B cell (primary cell): Measurements from ENCODE around the gene TMEM107. TPM values are rescaled to one million over a fixed set of nuclear protein-coding genes. Genes with fewer than 3 reads are reported as not detected.

Experiments used
- ATAC-seq: fragments of 200-7000 bp; cut with Tn5 transposase; one replicate; pipeline ENCODE4 v1.10.0; 2021; ENCODE audit warnings: low read depth, mild to moderate bottlenecking, moderate number of reproducible peaks, moderate library complexity
- CTCF ChIA-PET: fragments of 350-600 bp; sonication (Branson Sonifier 250); formaldehyde crosslinking; loops from one replicate; lab custom pipeline; 2021; ENCODE audit warnings: antibody characterized with exemption, inconsistent platforms; lab: Charles Lee
- POLR2A ChIA-PET: fragments of 350-600 bp; sonication (Branson Sonifier 250); formaldehyde crosslinking; loops from one replicate; lab custom pipeline; 2021; ENCODE audit warnings: antibody characterized with exemption; lab: Charles Lee
- DNase-seq: peaks from one replicate; pipeline ENCODE4 v3.0.0; 2013
- H2AFZ ChIP-seq: 2 replicates; pipeline ENCODE4 v1.6.1; 2012; ENCODE audit warnings: mild to moderate bottlenecking, low read depth, low read length; ENCODE audit not compliant: insufficient read depth, poor library complexity, severe bottlenecking
- H3K27ac ChIP-seq, 2 donors: 1 replicate in 1 of 2; 2 replicates in 1 of 2; pipeline ENCODE4 v1.5.1; 2012 to 2013; ENCODE audit warnings: low read length in 2 of 2, mild to moderate bottlenecking in 2 of 2, moderate library complexity in 1 of 2
- H3K27me3 ChIP-seq, 4 experiments: fragments of 200-600 bp in 1 of 4; sonication (generic) in 1 of 4; replicated peaks in 1 of 4; 1 replicate in 2 of 4; 2 replicates in 2 of 4; pipeline versions ENCODE4 v1.6.1 to v1.7.0; 2013 to 2016; ENCODE audit warnings: low read length in 3 of 4, mild to moderate bottlenecking in 2 of 4, mixed read lengths in 1 of 4, moderate library complexity in 1 of 4; ENCODE audit not compliant: insufficient read depth in 4 of 4, control insufficient read depth in 3 of 4; ENCODE audit errors: control extremely low read depth in 1 of 4
- H3K36me3 ChIP-seq, 2 experiments: replicated peaks in 1 of 2; 1 replicate in 1 of 2; 2 replicates in 1 of 2; pipeline versions ENCODE4 v1.6.1 to v1.7.1; 2013; ENCODE audit warnings: low read length in 1 of 2; ENCODE audit not compliant: insufficient read depth in 2 of 2, control insufficient read depth in 1 of 2; ENCODE audit errors: control extremely low read depth in 1 of 2, extremely low read depth in 1 of 2
- H3K4me1 ChIP-seq, 2 donors: fragments of 200-600 bp in 1 of 2; sonication (generic) in 1 of 2; 1 replicate in 1 of 2; 2 replicates in 1 of 2; pipeline versions ENCODE4 v1.5.1 to v1.6.1; 2013 to 2017; ENCODE audit warnings: low read length in 2 of 2; ENCODE audit not compliant: control insufficient read depth in 2 of 2, insufficient read depth in 2 of 2
- H3K4me2 ChIP-seq: replicated peaks from 2 replicates; pipeline ENCODE3; 2012; ENCODE audit warnings: mild to moderate bottlenecking, low read depth, low read length; ENCODE audit not compliant: poor library complexity, severe bottlenecking
- H3K4me3 ChIP-seq, 5 experiments: fragments of 200-600 bp in 1 of 5; sonication (generic) in 1 of 5; 1 replicate in 3 of 5; 2 replicates in 2 of 5; pipeline versions ENCODE4 v1.5.1 to v1.7.0; 2011 to 2016; ENCODE audit warnings: low read length in 4 of 5, mild to moderate bottlenecking in 4 of 5, low read depth in 2 of 5, control low read depth in 1 of 5, moderate library complexity in 1 of 5; ENCODE audit not compliant: insufficient read depth in 1 of 5; ENCODE audit errors: control extremely low read depth in 1 of 5, extremely low read depth in 1 of 5
- H3K79me2 ChIP-seq: fragments of 200-600 bp; sonication (generic); one replicate; pipeline ENCODE4 v1.6.0; 2016; ENCODE audit warnings: low read length; ENCODE audit not compliant: control insufficient read depth, insufficient read depth
- H3K9ac ChIP-seq: fragments of 200-600 bp; sonication (generic); 2 replicates; pipeline ENCODE4 v1.6.1; 2017; ENCODE audit warnings: mild to moderate bottlenecking, low read length, moderate library complexity
- H3K9me3 ChIP-seq, 3 donors: one replicate each; pipeline versions ENCODE4 v1.6.1 to v1.7.1; 2013; ENCODE audit warnings: low read length in 2 of 3; ENCODE audit not compliant: control insufficient read depth in 2 of 3, insufficient read depth in 1 of 3; ENCODE audit errors: control extremely low read depth in 1 of 3
- H4K20me1 ChIP-seq: 2 replicates; pipeline ENCODE4 v1.6.0; 2012; ENCODE audit warnings: mild to moderate bottlenecking, low read length; ENCODE audit not compliant: insufficient read depth, control insufficient read depth, poor library complexity, severe bottlenecking
- H3K27ac Mint-ChIP-seq: one replicate; pipeline ENCODE4 v1.8.0; 2021; ENCODE audit warnings: mixed read lengths
- H3K27me3 Mint-ChIP-seq: one replicate; pipeline ENCODE4 v1.8.0; 2021; ENCODE audit warnings: mixed read lengths
- H3K4me1 Mint-ChIP-seq: one replicate; pipeline ENCODE4 v1.8.0; 2021; ENCODE audit warnings: mixed read lengths
- H3K4me3 Mint-ChIP-seq: one replicate; pipeline ENCODE4 v1.8.0; 2021; ENCODE audit warnings: mixed read lengths
- H3K9me3 Mint-ChIP-seq: one replicate; pipeline ENCODE4 v1.8.0; 2022; ENCODE audit warnings: mixed read lengths; ENCODE audit not compliant: insufficient read depth
- EZH2 ChIP-seq: IDR thresholded peaks from 2 replicates; pipeline ENCODE4 v1.6.1; 2012; ENCODE audit warnings: borderline replicate concordance, low read depth, mild to moderate bottlenecking, moderate library complexity, low read length; ENCODE audit not compliant: insufficient read depth, poor library complexity, severe bottlenecking
- WGBS: methylation state at CpG from one replicate; pipeline ENCODE4 v1.1.5; 2013; ENCODE audit warnings: missing lambda C conversion rate; ENCODE audit not compliant: insufficient coverage; 5-methylcytosine and 5-hydroxymethylcytosine counted together
- intact Hi-C: fragments of 100-400 bp; cut with micrococcal nuclease; formaldehyde crosslinking; loops from one replicate; pipeline ENCODE4 v1.10.0; 2022
- polyA plus RNA-seq: library from polyadenylated mRNA; depleted of rRNA; stranded (reverse); fragments of >200 nt; gene quantifications from 2 replicates; pipeline ENCODE4 v1.2.3, GENCODE V29; 2012
- total RNA-seq, 2 donors: library from RNA; stranded (reverse); fragments of 120-200 nt in 1 of 2; gene quantifications; 1 replicate in 1 of 2; 2 replicates in 1 of 2; pipeline versions ENCODE4 v1.2.3 to v1.2.4, GENCODE V29; 2013 to 2022
- TF ChIP-seq, protein P1 (sequence below): fragments of 200-600 bp; IDR thresholded peaks from one replicate; pipeline ENCODE4 v1.8.0; 2022; ENCODE audit warnings: antibody characterized with exemption, mild to moderate bottlenecking

TMEM107 gene
- total and polyA plus RNA-seq, 2 donors (not counting 1 experiment from before 2014, with no cell fraction given): 13.3 to 30.3 TPM

DNA sequence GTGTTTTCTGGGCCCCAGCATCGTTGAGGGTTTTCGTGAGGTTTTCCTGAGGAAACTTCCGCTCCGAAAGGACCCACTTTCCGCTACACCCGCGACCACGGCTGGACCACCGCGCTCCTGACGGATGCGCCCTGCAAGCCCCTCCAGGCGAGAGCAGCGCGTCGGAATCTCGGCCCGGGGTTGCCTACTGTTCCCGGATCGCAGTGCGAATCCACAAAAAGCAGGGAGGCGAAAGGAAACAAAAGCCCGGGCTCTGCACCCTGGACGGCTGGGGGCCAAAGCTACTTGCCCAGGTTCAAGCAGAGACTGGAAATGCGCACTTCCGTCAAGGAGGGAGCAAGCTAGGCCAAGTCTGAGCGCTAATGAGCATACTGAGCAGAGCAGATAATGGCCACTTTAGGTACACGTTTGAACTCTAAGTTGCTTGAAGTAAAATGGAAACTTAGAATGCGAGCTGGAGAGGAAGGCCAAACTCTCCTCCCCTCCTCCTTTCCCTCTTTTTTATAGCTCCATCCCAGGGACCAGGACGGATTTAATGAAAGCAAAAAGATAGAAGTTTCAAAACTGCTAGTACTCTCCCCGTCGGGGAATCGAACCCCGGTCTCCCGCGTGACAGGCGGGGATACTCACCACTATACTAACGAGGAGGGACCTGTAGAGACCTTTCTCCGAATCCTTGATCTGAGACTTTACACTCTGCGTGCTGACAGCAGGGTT is 45.6 kb upstream of the TMEM107 start:
- Mint-ChIP-seq H3K27me3 (no peaks in the 10 kb centered on the region), H3K9me3 (no peaks in the 10 kb centered on the region), H3K4me1 (peaks cover 55% of the 10 kb centered on the region), H3K4me3 (peak overlapping the region; percentile 89), H3K27ac (peak overlapping the region; percentile 96)
- Histone ChIP-seq H3K4me2 (peak overlapping the region; percentile 82), H3K27ac (peak overlapping the region; percentile 90 to 93), H3K4me1 (peaks cover 25 to 46% of the 10 kb centered on the region in 2 donors), H3K9me3 (no peaks in the 10 kb centered on the region), H3K4me3 (peak overlapping the region; percentile 75 to 100 (median 78)), H2AFZ (peak overlapping the region; percentile 82), H3K79me2 (peaks cover 6% of the 10 kb centered on the region), H3K27me3 (no peaks in the 10 kb centered on the region), H4K20me1 (peaks cover 1% of the 10 kb centered on the region), H3K9ac (peak overlapping the region; percentile 75), H3K36me3 (peaks cover 0 to 6% of the 10 kb centered on the region in 2 experiments)
- ChIA-PET POLR2A (interaction anchor here (0.5 to 7.5 kb wide), 21 partner anchors 11 to 983 kb away, joined by 3 to 158 read pairs (median 8); partner anchors contain the start of genes AURKB, BORCS6, CTC1 and HES7), CTCF (interaction anchor here (0.7 to 7.6 kb wide), 24 partner anchors 10 to 535 kb away, joined by 3 to 86 read pairs (median 4); partner anchors contain the start of genes AURKB, BORCS6, CTC1 and HES7)
- intact Hi-C loops: loop anchor here (1.0 to 10.0 kb wide), 11 partner anchors 12 to 213 kb away; partner anchors contain the start of genes AURKB, BORCS6, NDEL1 and SLC25A35
- no peak for TF ChIP-seq EZH2
- TF ChIP-seq, protein P1, sequence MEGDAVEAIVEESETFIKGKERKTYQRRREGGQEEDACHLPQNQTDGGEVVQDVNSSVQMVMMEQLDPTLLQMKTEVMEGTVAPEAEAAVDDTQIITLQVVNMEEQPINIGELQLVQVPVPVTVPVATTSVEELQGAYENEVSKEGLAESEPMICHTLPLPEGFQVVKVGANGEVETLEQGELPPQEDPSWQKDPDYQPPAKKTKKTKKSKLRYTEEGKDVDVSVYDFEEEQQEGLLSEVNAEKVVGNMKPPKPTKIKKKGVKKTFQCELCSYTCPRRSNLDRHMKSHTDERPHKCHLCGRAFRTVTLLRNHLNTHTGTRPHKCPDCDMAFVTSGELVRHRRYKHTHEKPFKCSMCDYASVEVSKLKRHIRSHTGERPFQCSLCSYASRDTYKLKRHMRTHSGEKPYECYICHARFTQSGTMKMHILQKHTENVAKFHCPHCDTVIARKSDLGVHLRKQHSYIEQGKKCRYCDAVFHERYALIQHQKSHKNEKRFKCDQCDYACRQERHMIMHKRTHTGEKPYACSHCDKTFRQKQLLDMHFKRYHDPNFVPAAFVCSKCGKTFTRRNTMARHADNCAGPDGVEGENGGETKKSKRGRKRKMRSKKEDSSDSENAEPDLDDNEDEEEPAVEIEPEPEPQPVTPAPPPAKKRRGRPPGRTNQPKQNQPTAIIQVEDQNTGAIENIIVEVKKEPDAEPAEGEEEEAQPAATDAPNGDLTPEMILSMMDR: no peak
- WGBS: under 1% methylated on average over 33 of the region's 40 CpGs
- no peak for DNase-seq
- ATAC-seq: peak; percentile 58
